Memory B cell (primary cell): ENCODE data around the gene PTPN3.
"Not testable (repeated sequence)": the region's sequence is repeated elsewhere in the genome, so short reads cannot be mapped to it uniquely, and the experiment has no call there.

ENCODE experiments used
- ATAC-seq: fragments of 150-1000 bp; cut with Tn5 transposase; 2 replicates; pipeline ENCODE4 v1.10.0; 2021; ENCODE audit warnings: low read depth, mild to moderate bottlenecking, moderate library complexity
- DNase-seq, 2 donors: peaks; one replicate each; pipeline ENCODE4 v3.0.0; 2022; ENCODE audit warnings: low spot score in 2 of 2
- H3K27ac Mint-ChIP-seq: one replicate; pipeline ENCODE4 v1.8.0; 2022; ENCODE audit warnings: mild to moderate bottlenecking, moderate library complexity, mixed read lengths
- H3K27me3 Mint-ChIP-seq: one replicate; pipeline ENCODE4 v1.8.0; 2022; ENCODE audit warnings: mixed read lengths
- H3K36me3 Mint-ChIP-seq: one replicate; pipeline ENCODE4 v1.8.0; 2022; ENCODE audit warnings: mild to moderate bottlenecking, mixed read lengths
- H3K4me1 Mint-ChIP-seq: one replicate; pipeline ENCODE4 v1.8.0; 2022; ENCODE audit warnings: mixed read lengths
- H3K4me3 Mint-ChIP-seq: one replicate; pipeline ENCODE4 v1.8.0; 2022; ENCODE audit warnings: mild to moderate bottlenecking, moderate library complexity, mixed read lengths
- H3K9me3 Mint-ChIP-seq: one replicate; pipeline ENCODE4 v1.8.0; 2022; ENCODE audit warnings: mixed read lengths

PTPN3 gene

GRCh38 chr9:109349421-109349846, 148.7 kb downstream of the PTPN3 start:
- Mint-ChIP-seq H3K4me1 (no peaks in the 10 kb centered on the region), H3K27me3 (no peaks in the 10 kb centered on the region), H3K9me3 (no peaks in the 10 kb centered on the region), H3K4me3 (no peak overlapping the region), H3K36me3 (no peaks in the 10 kb centered on the region), H3K27ac (no peak overlapping the region)
- DNase-seq (no peak), ATAC-seq (no peak)

GRCh38 chr9:109346904-109347303, 151.2 kb downstream of the PTPN3 start:
- no peaks in the 10 kb centered on the region for H3K27me3 Mint-ChIP-seq
- no peaks in the 10 kb centered on the region for H3K36me3 Mint-ChIP-seq
- no peaks in the 10 kb centered on the region for H3K9me3 Mint-ChIP-seq
- no peak overlapping the region for H3K27ac Mint-ChIP-seq
- no peak overlapping the region for H3K4me3 Mint-ChIP-seq
- DNase-seq (no peak), ATAC-seq (no peak)
- H3K4me1 Mint-ChIP-seq = no peaks in the 10 kb centered on the region

DNA sequence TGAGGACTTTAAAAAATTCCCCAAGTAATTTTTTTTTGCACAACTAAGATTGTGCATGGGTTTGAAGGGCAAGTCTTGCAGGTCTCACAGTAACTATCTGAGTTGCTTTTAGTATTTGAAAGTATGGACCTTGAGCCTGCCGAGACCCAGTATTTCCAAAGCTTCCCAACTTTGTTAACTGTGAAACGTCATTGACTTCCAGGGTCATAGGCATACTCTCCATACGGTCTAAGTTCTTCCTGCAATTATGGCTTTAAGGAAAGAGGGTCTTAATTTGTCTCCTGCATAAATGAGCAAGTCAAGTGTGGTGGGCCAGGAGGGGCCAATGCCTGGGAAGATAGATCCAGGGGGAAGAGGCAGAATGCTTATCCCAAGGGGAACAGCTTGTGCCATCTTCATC, 153.2 kb downstream of the PTPN3 start:
- H3K4me1 Mint-ChIP-seq = no peaks in the 10 kb centered on the region
- no peaks in the 10 kb centered on the region for H3K9me3 Mint-ChIP-seq
- no peak overlapping the region for H3K4me3 Mint-ChIP-seq
- no peak overlapping the region for H3K27ac Mint-ChIP-seq
- H3K27me3 Mint-ChIP-seq = peaks cover 2% of the 10 kb centered on the region
- DNase-seq = no peak
- ATAC-seq = no peak
- H3K36me3 Mint-ChIP-seq = no peaks in the 10 kb centered on the region

GRCh38 chr9:109342878-109343277, 155.2 kb downstream of the PTPN3 start:
- no peaks in the 10 kb centered on the region for H3K4me1 Mint-ChIP-seq
- no peaks in the 10 kb centered on the region for H3K36me3 Mint-ChIP-seq
- DNase-seq = no peak
- H3K27ac Mint-ChIP-seq = no peak overlapping the region
- peaks cover 2% of the 10 kb centered on the region for H3K27me3 Mint-ChIP-seq
- ATAC-seq = no peak
- no peaks in the 10 kb centered on the region for H3K9me3 Mint-ChIP-seq
- H3K4me3 Mint-ChIP-seq = no peak overlapping the region

DNA sequence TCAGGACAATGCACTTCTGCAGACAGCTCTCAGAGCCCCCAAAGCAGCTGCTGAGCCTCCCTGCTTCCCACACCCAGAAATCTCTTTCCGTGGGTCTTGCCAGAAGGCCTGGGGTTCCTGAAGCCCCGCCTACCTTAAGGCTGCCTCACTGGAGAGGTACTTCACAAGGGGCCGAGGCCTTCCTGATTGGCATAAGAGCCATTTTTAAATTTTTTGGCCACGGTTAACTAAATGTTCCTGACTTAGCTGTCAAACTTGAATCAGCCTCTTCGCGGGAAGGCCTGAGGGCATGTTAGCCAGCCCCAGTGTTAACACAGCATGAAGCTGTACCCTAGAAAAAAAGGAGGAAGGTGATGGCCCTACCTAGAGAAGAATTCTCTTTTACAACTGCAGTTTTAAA, 156.5 kb downstream of the PTPN3 start:
- no peak for ATAC-seq
- peaks cover 2% of the 10 kb centered on the region for H3K27me3 Mint-ChIP-seq
- H3K27ac Mint-ChIP-seq = no peak overlapping the region
- H3K9me3 Mint-ChIP-seq = no peaks in the 10 kb centered on the region
- no peaks in the 10 kb centered on the region for H3K36me3 Mint-ChIP-seq
- no peaks in the 10 kb centered on the region for H3K4me1 Mint-ChIP-seq
- no peak overlapping the region for H3K4me3 Mint-ChIP-seq
- no peak for DNase-seq

GRCh38 chr9:109340979-109341378, 157.1 kb downstream of the PTPN3 start:
- not testable (repeated sequence) for H3K9me3 Mint-ChIP-seq, H3K27ac Mint-ChIP-seq, ATAC-seq, H3K4me3 Mint-ChIP-seq, DNase-seq, H3K4me1 Mint-ChIP-seq, H3K36me3 Mint-ChIP-seq, H3K27me3 Mint-ChIP-seq

DNA sequence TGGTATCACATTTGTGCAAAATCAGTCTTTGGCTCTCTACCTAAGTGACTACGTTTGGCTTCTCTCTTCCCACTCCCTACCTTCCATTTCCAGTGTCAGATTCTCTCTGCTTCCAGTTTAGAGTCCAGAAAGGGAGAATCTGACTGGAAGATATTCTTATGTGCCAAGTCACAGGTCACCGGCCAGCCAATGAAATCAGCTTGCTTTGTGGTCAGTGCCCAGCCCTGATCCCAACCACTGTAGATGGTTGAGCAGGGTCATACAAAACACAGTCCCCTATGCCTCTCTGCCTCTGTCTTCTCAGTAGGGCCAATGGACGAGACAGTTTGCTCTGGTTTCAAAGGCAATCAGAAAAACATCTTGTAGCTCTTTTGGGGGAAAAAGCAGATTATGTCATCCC, 161.7 kb downstream of the PTPN3 start:
- H3K4me3 Mint-ChIP-seq = no peak overlapping the region
- no peaks in the 10 kb centered on the region for H3K36me3 Mint-ChIP-seq
- ATAC-seq (no peak), DNase-seq (no peak)
- H3K4me1 Mint-ChIP-seq = no peaks in the 10 kb centered on the region
- peaks cover 2% of the 10 kb centered on the region for H3K27me3 Mint-ChIP-seq
- no peaks in the 10 kb centered on the region for H3K9me3 Mint-ChIP-seq
- H3K27ac Mint-ChIP-seq = no peak overlapping the region

- peaks cover 2% of the 10 kb centered on the region for H3K27me3 Mint-ChIP-seq
- DNase-seq = no peak
- ATAC-seq = no peak
- no peak overlapping the region for H3K27ac Mint-ChIP-seq
- no peak overlapping the region for H3K4me3 Mint-ChIP-seq
- no peaks in the 10 kb centered on the region for H3K9me3 Mint-ChIP-seq
- H3K4me1 Mint-ChIP-seq = no peaks in the 10 kb centered on the region
- no peaks in the 10 kb centered on the region for H3K36me3 Mint-ChIP-seq
Observed at GRCh38 chr9:109335929-109336328, 162.2 kb downstream of the PTPN3 start.

GRCh38 chr9:109335121-109335520, 163.0 kb downstream of the PTPN3 start:
- H3K36me3 Mint-ChIP-seq = no peaks in the 10 kb centered on the region
- DNase-seq (no peak), ATAC-seq (no peak)
- H3K4me1 Mint-ChIP-seq = no peaks in the 10 kb centered on the region
- no peak overlapping the region for H3K4me3 Mint-ChIP-seq
- H3K27ac Mint-ChIP-seq = no peak overlapping the region
- H3K9me3 Mint-ChIP-seq = no peaks in the 10 kb centered on the region
- H3K27me3 Mint-ChIP-seq = peaks cover 2% of the 10 kb centered on the region

DNA sequence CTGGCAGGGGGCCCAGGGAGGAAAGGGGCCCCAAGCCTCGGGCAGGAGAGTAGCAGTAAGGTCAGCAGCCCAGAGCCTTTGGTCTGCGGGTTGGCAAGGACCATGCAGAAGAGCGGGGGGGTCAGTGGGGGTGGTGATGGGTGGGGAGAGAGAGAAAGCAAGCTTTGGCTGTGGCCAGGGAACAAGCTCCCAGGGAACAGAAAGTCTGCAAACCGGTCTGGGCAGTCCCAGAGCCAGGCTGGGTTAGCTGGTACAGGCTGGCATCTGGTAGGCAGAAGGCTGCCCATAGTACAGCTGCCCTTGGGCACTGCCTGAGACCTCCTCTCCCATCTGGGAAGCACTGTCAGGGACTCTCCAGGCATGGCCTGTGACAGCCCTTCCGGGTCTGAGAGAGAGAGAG, 166.8 kb downstream of the PTPN3 start:
- Mint-ChIP-seq H3K27me3 (peaks cover 14% of the 10 kb centered on the region), H3K4me1 (no peaks in the 10 kb centered on the region), H3K36me3 (no peaks in the 10 kb centered on the region), H3K4me3 (no peak overlapping the region), H3K9me3 (no peaks in the 10 kb centered on the region), H3K27ac (no peak overlapping the region)
- ATAC-seq = no peak
- no peak for DNase-seq

GRCh38 chr9:109329638-109330258, 168.4 kb downstream of the PTPN3 start:
- Mint-ChIP-seq H3K4me1 (no peaks in the 10 kb centered on the region), H3K4me3 (no peak overlapping the region), H3K36me3 (no peaks in the 10 kb centered on the region), H3K27me3 (peaks cover 16% of the 10 kb centered on the region), H3K9me3 (peaks cover 2% of the 10 kb centered on the region), H3K27ac (no peak overlapping the region)
- ATAC-seq (no peak), DNase-seq (no peak)

DNA sequence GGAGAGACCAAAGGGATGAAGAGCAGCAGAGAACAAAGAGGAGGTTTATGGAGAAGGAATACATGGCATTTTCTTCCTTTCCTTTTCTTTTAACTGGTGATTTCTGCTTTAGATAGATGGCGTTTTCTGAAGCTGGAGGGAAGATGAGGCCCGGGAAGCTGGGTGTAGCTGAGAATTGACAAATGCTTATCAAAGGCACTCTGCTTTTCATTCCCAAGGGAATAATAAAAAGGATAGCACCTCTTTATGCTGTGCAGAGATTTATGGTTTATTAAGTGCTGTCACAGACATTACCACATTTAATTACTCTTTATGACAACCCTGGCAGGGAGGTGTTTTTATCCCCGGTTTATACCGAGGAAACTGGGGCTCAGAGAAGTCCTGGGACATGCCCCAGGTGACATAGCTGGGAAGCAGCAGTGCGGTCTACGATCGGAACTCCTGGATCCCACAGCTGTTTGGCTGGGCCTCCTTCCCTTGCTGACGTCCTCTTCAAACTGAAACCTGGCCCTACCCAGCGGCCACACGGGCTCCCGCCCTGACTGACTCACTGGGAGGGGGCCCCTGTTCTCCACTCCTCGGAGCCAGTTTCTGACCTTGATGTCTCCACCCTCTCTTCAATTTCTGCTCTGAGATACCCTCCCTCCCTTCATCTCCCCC, 169.0 kb downstream of the PTPN3 start:
- Mint-ChIP-seq H3K27me3 (peaks cover 17% of the 10 kb centered on the region), H3K9me3 (peaks cover 2% of the 10 kb centered on the region), H3K4me1 (no peaks in the 10 kb centered on the region), H3K27ac (no peak overlapping the region), H3K36me3 (no peaks in the 10 kb centered on the region), H3K4me3 (no peak overlapping the region)
- DNase-seq (no peak), ATAC-seq (no peak)
